ENCODE data around the gene TWF2.

DNA sequence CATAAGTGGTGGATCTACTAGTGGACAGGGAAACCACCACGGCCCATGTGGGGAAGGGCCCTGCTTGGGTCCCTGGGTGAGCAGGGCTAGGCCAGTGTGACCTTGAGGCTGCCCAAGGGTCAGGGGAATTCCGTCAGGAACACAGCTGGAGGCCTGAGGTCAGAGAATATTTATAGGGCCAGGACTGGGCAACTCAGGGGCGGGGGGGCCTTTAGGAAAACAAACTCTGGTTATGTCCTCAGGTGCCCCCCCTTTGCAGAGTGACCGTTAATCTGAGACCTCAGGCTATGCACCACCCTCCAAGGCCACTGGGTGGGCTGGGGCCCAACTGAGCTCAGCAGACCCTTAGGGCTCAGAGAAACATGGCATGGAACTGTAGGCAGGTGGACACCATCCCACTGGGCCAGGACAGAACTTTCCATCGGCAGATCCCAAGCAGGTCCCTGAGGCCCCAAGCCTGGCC, 2.5 kb downstream of the TWF2 start:
- TF ChIP-seq EZH2 (IDR thresholded peaks at IDR 0.05) (no peak), POLR2AphosphoS5 (IDR thresholded peaks at IDR 0.05; ENCODE audit: borderline replicate concordance, low read depth, low read length) (no peak)

Measured in SK-N-MC (cell line).